ENCODE results near the gene MED9.

GRCh38 chr17:17453088-17453487 is 23.7 kb upstream of the MED9 start:
- TF ChIP-seq, protein P1, sequence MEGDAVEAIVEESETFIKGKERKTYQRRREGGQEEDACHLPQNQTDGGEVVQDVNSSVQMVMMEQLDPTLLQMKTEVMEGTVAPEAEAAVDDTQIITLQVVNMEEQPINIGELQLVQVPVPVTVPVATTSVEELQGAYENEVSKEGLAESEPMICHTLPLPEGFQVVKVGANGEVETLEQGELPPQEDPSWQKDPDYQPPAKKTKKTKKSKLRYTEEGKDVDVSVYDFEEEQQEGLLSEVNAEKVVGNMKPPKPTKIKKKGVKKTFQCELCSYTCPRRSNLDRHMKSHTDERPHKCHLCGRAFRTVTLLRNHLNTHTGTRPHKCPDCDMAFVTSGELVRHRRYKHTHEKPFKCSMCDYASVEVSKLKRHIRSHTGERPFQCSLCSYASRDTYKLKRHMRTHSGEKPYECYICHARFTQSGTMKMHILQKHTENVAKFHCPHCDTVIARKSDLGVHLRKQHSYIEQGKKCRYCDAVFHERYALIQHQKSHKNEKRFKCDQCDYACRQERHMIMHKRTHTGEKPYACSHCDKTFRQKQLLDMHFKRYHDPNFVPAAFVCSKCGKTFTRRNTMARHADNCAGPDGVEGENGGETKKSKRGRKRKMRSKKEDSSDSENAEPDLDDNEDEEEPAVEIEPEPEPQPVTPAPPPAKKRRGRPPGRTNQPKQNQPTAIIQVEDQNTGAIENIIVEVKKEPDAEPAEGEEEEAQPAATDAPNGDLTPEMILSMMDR (IDR thresholded peaks at IDR 0.05) = no peak
- no peak for TF ChIP-seq POLR2A (IDR thresholded peaks at IDR 0.05)

Measured in body of pancreas (tissue), 4 donors.